ENCODE data around the gene ADIPOR2. TPM values are rescaled to one million over a fixed set of nuclear protein-coding genes. Genes with fewer than 3 reads are reported as not detected.
"Not testable (repeated sequence)": the region's sequence is repeated elsewhere in the genome, so short reads cannot be mapped to it uniquely, and the experiment has no call there.

Gene ADIPOR2
- total RNA-seq, 1 donor from 2014 or later: 26.5 TPM

DNA sequence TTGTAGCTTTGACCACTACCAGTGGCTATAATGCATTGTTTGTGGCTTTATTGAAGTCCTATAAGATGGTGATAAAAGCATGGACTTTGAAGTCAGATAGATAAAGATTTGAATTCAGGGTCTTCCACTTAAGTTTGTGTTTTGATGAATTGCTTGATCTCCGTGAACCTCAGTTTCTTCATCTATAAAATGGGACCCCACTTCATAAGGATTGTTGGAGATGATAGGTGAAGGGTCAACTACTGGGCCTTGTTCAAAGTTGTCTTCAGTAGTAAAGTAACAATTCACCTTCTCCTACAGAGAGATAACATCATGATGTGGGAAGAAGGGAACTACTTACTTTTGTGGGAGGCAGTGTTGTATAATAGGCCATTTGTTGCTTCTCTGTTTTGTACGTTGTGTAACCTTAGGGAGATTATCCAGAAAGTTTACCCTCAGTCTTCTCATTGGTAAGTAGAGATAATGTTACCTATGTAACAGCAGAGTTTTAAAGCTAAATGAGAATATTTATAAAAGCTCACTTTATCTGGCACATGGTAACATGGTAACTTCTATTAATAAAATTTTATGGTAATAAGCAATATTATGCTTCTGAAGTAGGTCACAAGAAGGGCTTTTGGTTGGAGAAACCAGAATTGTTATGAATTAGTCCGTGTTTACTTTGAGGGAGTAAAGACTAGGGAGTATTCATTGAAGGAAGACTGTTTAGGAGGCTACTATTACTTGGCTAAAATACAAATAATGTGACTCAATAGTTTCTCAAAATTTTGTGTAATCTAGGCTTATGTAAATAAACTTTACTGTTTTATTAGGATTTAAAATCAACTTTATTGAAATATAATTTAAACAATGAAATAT, 15.1 kb downstream of the ADIPOR2 start:
- DNase-seq: no peak

DNA sequence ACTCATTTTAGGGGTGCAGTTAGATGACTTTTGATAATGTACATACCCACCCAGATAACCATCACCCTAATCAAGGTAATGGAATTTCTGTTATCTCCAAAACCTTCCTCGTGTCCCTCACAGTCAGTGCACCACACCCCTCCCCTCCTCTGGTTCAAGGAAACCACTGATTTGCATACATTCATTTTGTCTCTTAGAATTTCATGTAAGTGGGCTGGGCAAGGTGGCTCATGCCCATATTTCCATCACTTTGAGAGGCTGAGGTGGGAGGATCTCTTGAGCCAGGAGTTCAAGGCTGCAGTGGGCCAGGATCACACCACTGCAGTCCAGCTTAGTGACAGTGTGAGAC, 15.7 kb downstream of the ADIPOR2 start:
- DNase-seq: no peak

DNA sequence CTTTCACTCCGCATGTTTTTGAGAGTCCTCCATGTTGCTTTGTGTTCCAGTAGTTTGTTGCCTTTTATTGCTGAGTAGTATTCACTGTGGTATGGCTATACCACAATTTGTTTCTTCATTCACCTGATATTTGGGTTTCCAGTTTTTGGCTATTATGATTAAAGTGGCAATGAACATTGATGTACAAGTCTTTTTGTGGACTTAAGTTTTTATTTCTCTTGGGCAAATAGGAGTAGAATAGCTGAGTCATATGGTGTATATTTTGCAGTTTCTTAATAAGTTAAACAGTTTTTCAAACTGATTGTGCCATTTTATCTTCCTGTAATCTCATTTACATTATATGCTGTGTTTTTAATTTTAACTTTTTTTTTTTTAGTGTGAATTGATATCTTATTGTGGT, 16.2 kb downstream of the ADIPOR2 start:
- no peak for DNase-seq

DNA sequence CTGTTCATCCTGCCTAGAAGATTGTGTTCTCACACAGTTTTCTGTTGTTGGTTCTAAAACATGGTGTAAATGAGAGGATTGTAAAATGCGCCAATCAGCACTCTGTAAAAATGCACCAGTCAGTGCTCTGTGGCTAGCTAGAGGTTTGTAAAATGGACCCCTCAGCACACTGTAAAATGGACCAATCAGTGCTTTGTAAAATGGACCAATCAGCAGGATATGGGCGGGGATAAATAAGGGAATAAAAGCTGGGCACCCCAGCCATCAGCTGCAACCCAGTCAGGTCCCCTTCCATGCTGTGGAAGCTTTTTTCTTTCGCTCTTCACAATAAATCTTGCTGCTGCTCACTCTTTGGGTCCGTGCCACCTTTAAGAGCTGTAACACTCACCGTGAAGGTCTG, 19.1 kb downstream of the ADIPOR2 start:
- DNase-seq: not testable (repeated sequence)

DNA sequence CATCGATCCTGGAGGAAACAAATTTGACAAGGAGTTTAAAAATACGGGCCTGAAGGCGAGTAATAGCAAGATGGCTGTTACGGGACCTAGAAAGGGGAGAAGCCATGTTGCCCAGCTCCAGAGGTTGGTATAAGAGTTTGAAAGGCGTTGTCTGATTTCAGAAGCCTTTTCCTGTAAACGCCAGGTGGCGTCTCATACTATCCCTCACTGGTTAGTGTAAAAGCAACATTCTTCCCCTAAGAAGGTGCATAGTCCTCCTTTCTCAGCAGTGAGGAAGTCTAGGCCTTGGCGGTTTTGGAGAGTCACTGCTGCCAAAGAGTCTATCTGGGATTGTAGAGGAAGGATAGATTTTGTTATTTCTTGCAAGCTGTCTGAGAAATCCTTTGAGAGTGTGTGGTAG, 20.0 kb downstream of the ADIPOR2 start:
- DNase-seq: not testable (repeated sequence)

DNA sequence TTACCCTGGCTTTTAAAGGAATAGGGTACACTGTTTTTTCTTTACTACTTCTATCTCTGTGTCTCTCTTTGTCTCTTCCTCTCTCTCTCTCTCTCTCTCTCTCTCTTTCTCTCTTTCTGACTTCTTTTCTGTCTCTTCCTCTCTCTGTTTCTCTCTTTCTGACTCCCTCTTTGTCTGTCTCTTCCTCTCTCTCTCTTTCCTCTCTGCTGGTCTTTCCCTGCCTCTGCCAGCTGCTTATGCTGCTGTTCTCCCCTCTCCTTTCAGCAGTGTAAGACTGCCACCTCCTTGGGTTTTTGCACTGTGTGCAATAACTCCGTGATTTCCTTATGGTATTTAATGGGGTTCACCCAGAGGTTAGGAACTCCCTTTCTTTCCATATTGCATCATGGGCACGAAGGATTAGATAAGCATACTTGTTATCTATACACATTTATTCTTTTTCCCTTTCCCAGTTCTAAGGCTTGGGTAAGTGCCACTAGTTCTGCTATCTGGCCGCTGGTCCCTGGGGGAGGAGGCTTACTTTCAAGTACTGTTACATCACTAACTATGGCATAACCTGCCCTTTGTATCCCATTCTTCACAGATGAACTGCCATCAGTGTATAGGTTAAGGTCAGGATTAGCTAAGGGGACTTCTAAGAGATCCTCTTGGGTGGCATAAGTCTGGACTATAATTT, 20.8 kb downstream of the ADIPOR2 start:
- not testable (repeated sequence) for DNase-seq

DNA sequence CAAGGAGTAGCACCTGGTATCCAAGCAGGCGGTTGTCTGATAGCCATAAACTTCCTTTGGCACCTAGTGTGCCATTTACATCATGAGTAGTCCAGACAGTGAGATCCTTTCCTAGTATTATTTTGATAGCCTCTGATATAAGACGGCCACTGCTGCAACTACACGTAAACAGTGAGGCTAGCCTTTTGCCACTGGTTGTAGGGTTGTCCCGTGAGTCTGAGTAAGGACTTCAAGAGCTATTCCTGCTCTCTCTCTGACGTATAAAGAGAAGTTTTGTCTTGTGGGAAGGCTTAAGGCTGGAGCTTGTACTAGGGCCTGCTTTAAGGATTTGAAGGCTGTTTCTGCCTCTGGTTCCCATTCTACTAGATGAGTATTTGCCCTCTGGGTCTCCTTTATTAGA, 21.4 kb downstream of the ADIPOR2 start:
- not testable (repeated sequence) for DNase-seq

DNA sequence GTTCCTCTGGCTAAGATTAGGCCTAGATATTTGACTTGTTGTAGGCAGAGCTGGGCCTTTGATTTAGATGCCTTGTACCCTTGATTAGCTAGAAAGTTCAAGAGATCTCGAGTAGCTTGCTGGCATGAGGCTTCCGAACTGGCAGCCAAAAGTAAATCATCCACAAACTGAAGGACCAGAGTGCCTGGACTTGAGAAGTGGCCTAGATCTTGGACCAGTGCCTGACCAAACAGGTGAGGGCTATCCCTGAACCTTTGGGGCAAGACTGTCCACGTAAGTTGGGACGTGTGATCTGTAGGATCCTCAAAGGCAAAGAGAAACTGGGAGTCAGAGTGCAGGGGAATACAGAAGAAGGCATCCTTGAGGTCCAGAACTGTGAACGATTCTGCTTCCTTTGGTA, 22.0 kb downstream of the ADIPOR2 start:
- DNase-seq: not testable (repeated sequence)

DNA sequence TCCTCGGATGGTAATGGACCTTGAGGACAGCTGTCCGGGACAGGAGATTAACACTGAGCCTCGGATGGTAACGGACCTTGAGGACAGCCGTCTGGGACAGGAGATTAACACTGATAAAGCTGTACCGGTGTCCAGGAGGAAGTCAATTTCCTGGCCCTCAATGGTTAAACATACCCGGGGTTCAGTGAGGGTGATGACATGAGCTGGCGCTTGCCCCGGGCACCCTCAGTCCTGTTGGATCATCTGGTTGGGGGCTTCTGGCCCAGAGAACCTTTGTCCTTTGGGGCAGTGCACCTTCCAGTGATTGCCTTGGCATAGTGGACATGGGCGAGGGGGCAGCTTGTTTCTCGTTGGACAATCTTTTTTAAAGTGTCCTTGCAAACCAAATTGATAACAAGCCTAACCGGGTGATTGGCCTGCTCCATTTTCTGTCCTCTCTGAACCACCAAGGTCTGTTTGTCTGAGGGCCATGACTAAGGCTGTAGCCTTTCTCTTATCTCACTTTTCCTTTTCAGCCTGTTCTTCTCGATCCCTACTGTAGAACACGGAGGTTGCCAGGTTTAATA, 23.0 kb downstream of the ADIPOR2 start:
- DNase-seq: not testable (repeated sequence)

DNA sequence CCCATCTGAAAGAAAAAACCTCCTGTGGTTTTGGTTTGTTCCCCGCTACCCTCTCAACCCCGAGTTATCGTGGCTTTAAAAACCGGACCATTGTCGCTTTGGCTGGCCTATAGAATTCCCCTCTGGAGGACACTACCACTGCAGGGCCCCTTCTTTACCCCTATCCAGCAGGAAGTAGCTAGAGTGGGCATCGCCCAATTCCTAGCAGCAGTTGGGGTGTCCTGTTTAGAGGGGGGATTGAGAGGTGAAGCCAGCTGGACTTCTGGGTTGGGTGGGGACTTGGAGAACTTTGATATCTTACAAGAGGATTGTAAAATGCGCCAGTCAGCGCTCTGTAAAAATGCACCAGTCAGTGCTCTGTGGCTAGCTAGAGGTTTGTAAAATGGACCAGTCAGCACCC, 24.6 kb downstream of the ADIPOR2 start:
- DNase-seq: not testable (repeated sequence)

DNA sequence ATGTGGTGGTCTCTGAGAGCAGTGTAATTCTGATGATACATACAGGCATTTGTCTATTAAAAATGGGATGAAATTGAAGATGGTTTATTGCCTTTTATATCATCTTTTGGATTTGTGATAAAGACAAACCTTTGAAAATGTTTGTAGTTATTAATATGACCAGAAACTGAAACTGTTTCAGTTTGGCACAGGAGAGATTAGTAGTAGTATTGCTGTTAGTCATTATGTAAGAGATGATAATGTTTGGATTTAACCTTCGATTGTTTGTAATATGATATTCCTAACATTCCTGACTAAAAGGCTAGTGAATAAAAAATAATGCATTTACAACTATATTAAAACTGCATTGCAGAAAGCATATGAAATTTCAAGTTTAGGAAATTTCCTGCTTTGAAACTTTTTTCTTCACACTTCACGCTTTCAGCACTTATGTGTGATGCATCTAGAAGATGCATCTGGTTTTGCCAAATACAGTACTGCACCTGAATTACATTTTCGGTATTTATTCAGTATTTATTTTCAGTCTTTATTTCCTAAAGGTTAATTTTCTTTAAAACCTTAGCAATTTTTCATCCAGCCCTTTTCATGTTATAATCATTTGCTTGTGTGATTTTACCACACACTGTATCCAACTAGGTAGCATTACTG, 25.5 kb downstream of the ADIPOR2 start:
- DNase-seq: no peak

DNA sequence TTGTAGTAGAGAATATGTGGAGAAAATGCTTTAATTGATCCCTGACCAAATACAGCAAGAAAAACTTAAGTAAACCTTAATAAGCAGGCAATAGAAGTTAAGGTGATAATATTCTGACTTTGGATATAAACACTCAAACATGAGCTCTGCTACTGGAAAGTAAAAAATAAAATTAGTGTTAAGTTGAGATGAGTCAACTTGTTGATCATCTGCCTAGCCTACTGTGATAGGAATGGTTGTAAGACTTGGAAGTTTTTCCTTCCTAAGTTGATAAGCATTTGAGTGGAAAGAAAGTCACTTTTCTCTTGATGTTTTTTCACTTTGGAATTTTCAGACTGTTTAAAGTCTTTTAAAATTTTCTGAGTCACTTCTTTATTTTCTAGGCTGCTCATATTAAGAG, 26.0 kb downstream of the ADIPOR2 start:
- no peak for DNase-seq

DNA sequence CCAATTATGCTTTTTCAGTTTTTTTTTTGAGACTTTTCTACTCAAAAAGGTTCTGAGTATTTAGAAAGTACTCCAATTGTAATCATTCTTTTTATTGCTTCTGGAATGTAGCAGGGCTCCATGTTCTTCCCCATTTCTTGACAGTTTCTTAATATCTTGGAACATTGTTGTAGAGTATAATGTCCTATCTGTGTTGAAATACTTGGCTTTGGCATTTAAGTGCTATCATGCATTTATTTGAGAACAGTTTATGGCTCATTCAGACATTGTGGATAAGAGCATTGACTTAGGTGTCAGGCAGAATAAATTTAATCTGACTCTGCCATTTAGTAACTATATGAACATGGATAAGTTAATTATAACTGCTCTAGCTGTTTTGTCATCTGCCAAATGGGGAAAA, 28.3 kb downstream of the ADIPOR2 start:
- DNase-seq: no peak

DNA sequence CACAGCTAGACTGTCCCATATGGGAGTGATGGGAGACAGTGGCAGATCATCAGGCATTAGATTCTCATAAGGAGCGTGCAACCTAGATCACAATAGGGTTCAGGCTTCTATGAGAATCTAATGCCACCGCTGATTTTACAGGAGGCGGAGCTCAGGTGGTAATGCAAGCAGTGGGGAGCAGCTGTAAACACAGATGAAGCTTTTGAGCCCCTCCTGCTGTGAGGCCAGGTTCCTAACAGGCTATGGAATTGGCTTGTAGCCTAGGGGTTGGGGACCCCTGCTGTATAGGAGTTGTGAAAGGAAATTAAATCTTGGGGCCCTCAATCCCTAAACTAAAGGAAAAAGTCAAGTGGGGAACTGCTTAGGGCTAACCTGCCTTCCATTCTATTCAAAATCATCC, 29.6 kb downstream of the ADIPOR2 start:
- DNase-seq: no peak

DNA sequence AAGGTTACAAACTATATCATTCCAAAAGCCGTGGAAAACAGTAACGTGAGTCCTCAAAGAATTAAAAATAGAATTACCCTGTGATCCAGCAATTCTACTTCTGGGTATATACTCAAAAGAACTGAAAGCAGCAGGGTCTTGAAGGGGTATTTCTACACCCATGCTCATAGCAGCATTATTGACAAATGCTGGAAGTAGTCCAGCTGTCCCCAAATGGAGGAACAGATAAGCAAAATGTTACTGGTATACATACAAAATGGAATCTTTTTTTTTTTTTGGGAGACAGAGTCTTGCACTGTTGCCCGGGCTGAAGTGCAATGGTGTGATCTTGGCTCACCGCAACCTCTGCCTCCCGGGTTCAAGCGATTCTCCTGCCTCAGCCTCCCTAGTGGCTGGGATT, 32.9 kb downstream of the ADIPOR2 start:
- no peak for DNase-seq

DNA sequence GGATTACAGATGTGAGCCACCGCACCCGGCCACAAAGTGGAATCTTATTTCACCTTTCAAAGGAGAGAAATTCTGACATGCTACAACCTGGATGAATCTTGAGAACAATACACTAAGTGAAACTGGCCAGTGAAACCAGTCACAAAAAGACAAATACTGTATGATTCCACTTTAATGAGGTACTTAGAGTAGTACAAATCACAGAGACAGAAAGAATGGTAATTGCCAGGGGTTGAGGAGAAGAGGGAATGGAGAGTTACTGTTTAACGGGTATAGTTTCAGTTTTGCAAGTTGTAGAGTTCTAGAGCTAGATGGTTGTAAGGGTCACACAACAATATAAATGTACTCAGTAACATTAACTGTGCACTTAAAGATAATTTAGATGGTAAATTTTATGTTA, 33.4 kb downstream of the ADIPOR2 start:
- DNase-seq: no peak

DNA sequence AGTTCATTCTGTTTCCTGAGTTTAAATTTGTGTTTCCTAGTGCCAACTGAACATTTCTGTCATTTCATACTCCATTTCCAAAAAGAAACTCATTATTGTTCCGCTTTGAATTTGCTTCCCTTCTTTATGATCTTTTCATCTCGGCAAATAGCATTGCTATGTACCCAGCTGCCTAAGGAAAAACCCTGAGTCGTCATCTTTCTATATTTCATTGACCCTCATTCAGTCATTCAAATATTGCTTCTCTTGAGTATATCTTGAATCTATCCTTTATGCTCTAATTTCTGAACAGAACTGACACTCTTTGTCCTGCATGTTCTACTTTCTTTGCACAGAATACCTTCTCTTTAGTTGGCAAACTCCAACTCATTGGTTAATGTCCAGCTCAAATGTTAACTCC, 35.9 kb downstream of the ADIPOR2 start:
- DNase-seq: no peak

DNA sequence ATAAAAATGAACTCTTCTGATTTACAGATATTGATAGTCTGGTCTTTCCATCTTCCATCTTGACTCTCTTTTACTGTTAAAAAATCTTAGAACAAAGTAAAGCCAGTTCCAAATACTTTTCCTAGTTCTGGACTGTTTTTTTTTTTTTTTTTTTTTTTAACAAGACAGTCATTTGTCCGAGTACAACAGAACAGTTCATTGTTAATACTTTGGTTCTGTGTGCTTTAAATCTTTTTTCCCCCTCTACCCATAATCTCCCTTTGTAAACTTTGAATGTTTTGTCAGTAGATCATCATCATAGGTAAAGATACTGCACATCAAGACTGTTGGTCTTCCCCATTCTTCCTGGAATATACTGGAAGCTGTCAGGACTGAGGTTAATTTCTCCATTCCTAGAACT, 38.0 kb downstream of the ADIPOR2 start:
- no peak for DNase-seq

DNA sequence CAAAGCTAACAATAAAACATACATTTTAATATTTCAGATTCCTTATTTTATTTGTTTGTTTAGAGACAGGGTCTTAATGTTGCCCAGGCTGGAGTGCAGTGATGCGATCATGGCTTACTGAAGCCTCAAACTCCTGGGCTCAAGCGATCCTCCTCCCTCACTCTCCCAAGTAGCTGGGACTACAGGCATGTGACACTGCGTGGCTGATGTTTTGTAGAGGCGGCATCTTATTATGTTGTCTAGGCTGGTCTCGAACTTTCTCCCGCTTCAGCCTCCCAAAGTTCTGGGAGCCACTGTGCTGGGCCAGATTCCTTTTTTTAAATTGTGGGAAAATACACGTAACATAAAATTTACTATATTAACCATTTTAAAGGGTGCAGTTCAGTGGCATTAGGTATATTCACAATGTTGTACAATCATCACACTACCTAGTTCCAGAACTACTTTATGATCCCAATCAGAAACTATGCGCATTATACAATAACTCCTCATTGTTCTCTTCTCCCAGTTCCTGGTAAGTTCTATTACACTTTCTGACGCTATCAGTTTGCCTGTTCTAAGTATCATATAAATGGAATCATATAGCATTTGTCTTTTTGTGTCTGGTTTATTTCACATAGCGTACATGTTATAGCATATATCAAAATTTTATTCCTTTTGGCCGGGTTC, 40.3 kb downstream of the ADIPOR2 start:
- no peak for DNase-seq

DNA sequence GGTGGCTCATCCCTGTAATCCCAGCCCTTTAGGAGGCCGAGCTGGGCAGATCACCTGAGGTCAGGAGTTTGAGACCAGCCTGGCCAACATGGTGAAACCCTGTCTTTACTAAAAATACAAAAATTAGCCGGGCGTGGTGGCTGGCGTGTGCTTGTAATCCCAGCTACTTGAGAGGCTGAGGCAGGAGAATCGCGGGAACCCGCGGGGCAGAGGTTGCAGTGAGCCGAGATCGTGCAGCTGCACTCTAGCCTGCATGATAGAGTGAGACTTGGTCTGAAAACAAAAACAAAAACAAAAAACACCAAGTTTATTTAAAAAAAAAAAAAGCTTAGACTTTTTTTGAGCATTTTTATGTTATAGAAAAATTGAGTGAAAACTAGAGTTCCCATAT, 40.8 kb downstream of the ADIPOR2 start:
- not testable (repeated sequence) for DNase-seq

DNA sequence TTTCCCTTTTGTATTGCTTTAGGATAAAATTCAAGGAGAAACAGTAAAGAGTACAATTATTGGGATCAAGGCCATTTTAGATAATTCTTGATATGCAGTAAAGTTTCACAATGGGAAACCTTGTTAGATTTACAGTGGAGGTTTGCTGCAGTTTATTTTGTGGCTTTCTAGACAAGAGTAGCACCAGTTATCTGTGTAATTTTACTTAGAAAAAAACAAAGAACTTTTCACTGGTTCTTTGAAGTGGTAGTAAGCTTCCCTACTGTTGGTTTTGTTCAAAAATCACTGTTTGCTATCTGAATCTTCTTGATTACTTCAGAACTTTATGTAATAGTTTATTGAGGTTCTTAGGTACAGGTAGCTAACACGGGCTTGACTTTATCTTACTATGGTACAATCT, 42.0 kb downstream of the ADIPOR2 start:
- DNase-seq: no peak

DNA sequence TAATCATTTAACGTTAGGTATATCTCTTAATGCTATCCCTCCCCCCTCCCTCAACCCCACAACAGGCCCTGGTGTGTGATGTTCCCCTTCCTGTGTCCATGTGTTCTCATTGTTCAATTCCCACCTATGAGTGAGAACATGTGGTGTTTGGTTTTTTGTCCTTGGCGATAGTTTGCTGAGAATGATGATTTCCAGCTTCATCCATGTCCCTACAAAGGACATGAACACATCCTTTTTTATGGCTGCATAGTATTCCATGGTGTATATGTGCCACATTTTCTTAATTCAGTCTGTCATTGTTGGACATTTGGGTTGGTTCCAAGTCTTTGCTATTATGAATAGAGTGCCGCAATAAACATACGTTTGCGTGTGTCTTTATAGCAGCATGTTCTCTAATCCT, 42.8 kb downstream of the ADIPOR2 start:
- not testable (repeated sequence) for DNase-seq
